Neutrophil (primary cell): ENCODE results near the gene BMP8B.
A peak's percentile ranks its signal among the peaks of the same experiment; 100 is the strongest.

ENCODE experiments used
- H3K27ac ChIP-seq: fragments of 200-600 bp; sonication (generic); 2 replicates; pipeline ENCODE4 v1.5.1; 2016; ENCODE audit warnings: mild to moderate bottlenecking, moderate library complexity
- H3K27me3 ChIP-seq: fragments of 200-600 bp; sonication (generic); 2 replicates; pipeline ENCODE4 v1.6.0; 2016; ENCODE audit warnings: mild to moderate bottlenecking
- H3K36me3 ChIP-seq: fragments of 200-600 bp; sonication (generic); 2 replicates; pipeline ENCODE4 v1.5.1; 2017
- H3K4me1 ChIP-seq, 2 experiments: fragments of 200-600 bp in 1 of 2; sonication (generic) in 1 of 2; 1 replicate in 1 of 2; 2 replicates in 1 of 2; pipeline versions ENCODE4 v1.5.1 to v1.6.1; 2013 to 2016; ENCODE audit warnings: low read depth in 1 of 2, low read length in 1 of 2, mild to moderate bottlenecking in 1 of 2, moderate library complexity in 1 of 2; ENCODE audit not compliant: control insufficient read depth in 1 of 2, insufficient read depth in 1 of 2
- H3K4me3 ChIP-seq, 2 experiments: fragments of 200-600 bp in 1 of 2; sonication (generic) in 1 of 2; 1 replicate in 1 of 2; 2 replicates in 1 of 2; pipeline ENCODE4 v1.5.1; 2013 to 2016; ENCODE audit warnings: low read depth in 1 of 2, low read length in 1 of 2, mild to moderate bottlenecking in 1 of 2, moderate library complexity in 1 of 2
- H3K9me3 ChIP-seq: fragments of 200-600 bp; sonication (generic); 2 replicates; pipeline ENCODE4 v1.5.1; 2016
- TF ChIP-seq, protein P1 (sequence below): fragments of 200-600 bp; sonication (generic); IDR thresholded peaks from 2 replicates; pipeline ENCODE4 v1.5.1; 2016; ENCODE audit warnings: antibody characterized with exemption

The BMP8B gene

DNA sequence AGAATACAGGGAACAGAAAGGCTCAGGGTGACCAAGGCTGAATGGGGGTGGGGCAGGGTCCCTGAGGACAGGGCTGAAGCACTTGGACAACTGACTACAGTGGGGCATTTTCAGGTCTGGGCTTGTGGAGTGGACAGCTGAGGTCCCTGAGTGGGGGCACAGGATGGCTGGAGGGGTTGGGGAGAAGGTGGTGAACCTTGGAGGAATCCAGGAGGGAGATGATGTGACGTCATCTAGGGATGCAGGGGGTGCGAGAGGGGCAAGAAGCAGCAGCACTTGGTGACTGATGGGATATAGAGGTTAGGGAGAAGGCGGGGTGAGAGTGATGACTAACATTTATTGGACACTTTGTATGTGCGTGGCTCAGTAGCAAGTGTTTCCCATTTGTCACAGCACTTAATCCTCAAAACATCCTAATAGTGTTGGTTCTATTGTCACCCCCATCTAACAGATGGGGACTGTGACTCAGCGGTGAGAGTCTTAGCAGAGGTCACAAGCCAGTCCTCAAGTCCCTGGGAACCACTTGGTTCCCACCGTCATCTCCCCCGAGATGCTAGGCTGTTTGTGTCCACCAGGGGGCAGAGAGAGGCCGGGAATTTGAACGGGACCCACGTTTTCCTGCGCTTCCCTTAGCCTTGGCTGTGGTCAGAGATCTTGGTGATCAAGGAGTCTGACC is 27.9 kb upstream of the BMP8B start:
- Histone ChIP-seq H3K27ac (no peak overlapping the region), H3K27me3 (no peaks in the 10 kb centered on the region), H3K4me3 (peak overlapping the region in 1 of 2 experiments; percentile 38), H3K9me3 (no peaks in the 10 kb centered on the region), H3K4me1 (peaks cover 10 to 13% of the 10 kb centered on the region in 2 experiments), H3K36me3 (no peaks in the 10 kb centered on the region)
- TF ChIP-seq, protein P1, sequence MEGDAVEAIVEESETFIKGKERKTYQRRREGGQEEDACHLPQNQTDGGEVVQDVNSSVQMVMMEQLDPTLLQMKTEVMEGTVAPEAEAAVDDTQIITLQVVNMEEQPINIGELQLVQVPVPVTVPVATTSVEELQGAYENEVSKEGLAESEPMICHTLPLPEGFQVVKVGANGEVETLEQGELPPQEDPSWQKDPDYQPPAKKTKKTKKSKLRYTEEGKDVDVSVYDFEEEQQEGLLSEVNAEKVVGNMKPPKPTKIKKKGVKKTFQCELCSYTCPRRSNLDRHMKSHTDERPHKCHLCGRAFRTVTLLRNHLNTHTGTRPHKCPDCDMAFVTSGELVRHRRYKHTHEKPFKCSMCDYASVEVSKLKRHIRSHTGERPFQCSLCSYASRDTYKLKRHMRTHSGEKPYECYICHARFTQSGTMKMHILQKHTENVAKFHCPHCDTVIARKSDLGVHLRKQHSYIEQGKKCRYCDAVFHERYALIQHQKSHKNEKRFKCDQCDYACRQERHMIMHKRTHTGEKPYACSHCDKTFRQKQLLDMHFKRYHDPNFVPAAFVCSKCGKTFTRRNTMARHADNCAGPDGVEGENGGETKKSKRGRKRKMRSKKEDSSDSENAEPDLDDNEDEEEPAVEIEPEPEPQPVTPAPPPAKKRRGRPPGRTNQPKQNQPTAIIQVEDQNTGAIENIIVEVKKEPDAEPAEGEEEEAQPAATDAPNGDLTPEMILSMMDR: peak; percentile 88

DNA sequence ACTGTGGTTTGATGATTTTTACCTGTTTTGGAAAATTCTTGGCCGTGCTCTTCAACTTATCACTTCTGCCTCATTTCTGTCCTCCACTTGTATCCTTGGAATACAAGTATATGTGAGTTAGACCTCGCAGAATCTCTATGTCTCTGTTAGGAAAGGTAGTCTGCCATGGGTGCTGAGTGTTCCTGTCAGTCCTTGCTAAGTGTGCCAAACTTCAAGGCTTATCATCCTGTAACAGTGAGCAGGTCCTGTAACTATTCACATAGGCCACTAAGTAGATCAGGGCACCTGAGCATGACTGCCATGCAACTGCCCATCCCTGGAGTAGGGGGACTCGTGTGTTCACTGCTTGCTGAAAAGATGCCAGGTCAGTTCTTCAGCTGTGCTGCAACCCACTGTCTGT is 24.2 kb upstream of the BMP8B start:
- peaks cover 8 to 13% of the 10 kb centered on the region in 2 experiments for H3K4me1 ChIP-seq
- H3K27me3 ChIP-seq: no peaks in the 10 kb centered on the region
- H3K27ac ChIP-seq: no peak overlapping the region
- peaks cover 4% of the 10 kb centered on the region for H3K36me3 ChIP-seq
- no peak overlapping the region for H3K4me3 ChIP-seq
- no peaks in the 10 kb centered on the region for H3K9me3 ChIP-seq
- TF ChIP-seq, protein P1: no peak

- Histone ChIP-seq H3K4me3 (no peak overlapping the region), H3K27me3 (no peaks in the 10 kb centered on the region), H3K4me1 (peaks cover 5 to 6% of the 10 kb centered on the region in 2 experiments), H3K27ac (no peak overlapping the region), H3K36me3 (peaks cover 9% of the 10 kb centered on the region), H3K9me3 (no peaks in the 10 kb centered on the region)
- TF ChIP-seq, protein P1: no peak
Measured at GRCh38 chr1:39808784-39809517, 20.3 kb upstream of the BMP8B start.

- Histone ChIP-seq H3K4me3 (no peak overlapping the region), H3K27me3 (no peaks in the 10 kb centered on the region), H3K4me1 (peaks cover 18 to 22% of the 10 kb centered on the region in 2 experiments), H3K27ac (no peak overlapping the region), H3K9me3 (no peaks in the 10 kb centered on the region), H3K36me3 (peaks cover 9% of the 10 kb centered on the region)
- TF ChIP-seq, protein P1: no peak
Measured at GRCh38 chr1:39805385-39805784, 16.7 kb upstream of the BMP8B start.

DNA sequence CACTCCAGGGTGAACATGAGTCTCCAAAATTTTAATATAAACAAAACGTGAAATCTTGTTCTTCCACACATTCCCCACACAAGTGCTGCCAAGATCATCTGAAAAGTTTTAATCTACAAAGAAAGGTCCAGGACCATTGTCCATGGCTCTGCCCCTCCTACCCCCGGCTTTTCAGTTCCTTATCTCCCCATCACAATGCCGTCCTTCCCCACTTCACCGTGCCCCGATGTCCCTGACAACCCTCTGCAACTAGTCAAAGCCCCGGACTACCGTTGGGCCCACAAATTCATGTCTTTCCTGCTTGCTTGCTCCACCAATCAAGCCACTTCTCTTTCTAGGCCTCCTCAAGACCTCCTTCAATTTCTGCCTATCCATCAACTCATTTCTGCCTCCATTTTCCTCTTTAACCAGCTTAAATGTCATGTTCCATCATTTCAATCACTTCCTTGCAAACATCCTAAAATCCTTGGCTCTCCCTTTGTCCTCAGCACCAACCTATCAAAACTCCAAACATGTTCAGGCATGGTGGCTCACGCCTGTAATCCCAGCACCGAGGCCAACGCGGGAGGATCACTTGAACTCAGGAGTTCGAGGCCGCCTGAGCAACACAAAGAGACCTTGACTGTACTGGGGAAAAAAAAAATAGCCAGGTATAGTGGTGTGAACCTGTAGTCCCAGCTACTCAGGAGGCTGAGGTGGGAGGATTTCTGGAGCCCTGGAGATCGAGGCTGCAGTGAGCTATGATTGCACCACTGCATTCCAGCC is 14.0 kb upstream of the BMP8B start:
- Histone ChIP-seq H3K9me3 (no peaks in the 10 kb centered on the region), H3K27me3 (no peaks in the 10 kb centered on the region), H3K36me3 (peaks cover 3% of the 10 kb centered on the region), H3K4me3 (no peak overlapping the region), H3K27ac (no peak overlapping the region), H3K4me1 (peaks cover 37 to 44% of the 10 kb centered on the region in 2 experiments)
- TF ChIP-seq, protein P1: no peak
